Activated CD8-positive, alpha-beta memory T cell treated with anti-CD3 and anti-CD28 coated beads, Interleukin-2, amount 50 U/mL, for 48 hours (primary cell): ENCODE measurements around the gene COPS9.

Experiments
- DNase-seq: peaks from one replicate; pipeline ENCODE4 v3.0.0-alpha.2; 2020

The COPS9 gene

GRCh38 chr2:240136013-240136670 is at the start of gene COPS9:
TSS of gene COPS9 (minus strand) at chr2:240136305. CDS start at chr2:240136284, 21 bp downstream.
- peak; percentile 93 for DNase-seq

DNA sequence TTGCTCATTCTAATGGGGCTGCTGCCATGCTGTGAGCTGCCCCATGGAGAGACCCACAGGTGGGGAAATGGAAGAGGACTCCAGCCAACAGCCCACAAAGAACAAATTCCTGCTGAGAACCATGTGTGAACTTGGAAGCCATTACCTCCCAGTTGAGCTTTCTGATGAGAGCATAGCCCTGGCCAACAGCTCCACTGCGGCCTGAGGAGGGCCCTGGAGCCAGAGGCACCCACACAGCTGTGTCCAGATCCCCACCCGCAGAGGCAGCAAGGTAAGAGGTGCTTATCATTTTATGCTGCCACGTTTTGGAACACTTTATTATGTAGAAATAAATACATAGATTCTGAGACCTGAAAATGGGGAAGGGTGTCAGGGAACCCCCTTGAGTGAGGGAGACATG is 48.6 kb upstream of the COPS9 start:
- no peak for DNase-seq

DNA sequence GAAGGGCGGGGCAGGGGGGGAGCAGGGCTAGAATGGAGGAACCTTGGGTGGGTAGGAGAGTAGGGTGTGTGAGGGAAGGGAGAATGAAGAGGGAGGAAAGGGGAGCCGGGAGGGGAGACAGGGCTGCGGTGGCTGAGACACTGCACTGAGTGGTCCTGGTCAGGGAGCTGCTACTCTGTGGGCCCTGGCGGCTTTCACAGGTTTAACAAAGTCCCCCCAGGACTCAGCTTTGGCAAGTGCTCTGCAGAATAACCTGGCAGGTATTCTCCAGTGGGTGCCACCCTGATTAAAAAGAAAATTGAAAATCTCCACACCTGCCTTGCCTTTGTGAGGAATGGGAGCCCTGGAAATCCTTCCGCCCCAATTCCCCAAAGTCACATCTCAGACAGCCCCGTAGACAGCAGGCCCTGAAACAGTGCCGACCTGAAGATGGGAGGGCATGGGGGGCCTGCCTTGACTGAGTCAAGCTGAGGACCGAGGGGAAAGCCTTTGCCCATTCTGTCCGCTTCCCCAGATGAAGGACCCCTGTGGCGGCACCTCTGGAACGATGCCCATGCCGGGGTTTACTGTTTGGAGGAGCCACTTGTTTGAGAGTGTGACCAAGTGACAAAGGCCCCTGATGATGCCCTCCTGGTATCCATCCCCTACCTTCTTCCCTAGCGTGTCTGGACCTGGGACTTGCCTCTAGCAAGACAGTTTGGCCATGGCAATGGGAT is 47.9 kb upstream of the COPS9 start:
- DNase-seq: no peak

- DNase-seq: no peak
These were observed 47.1 kb upstream of the COPS9 start for GRCh38 chr2:240183006-240183874.

GRCh38 chr2:240182476-240182875 is 46.4 kb upstream of the COPS9 start:
- DNase-seq: no peak

GRCh38 chr2:240182001-240182400 is 45.9 kb upstream of the COPS9 start:
- DNase-seq: no peak

DNA sequence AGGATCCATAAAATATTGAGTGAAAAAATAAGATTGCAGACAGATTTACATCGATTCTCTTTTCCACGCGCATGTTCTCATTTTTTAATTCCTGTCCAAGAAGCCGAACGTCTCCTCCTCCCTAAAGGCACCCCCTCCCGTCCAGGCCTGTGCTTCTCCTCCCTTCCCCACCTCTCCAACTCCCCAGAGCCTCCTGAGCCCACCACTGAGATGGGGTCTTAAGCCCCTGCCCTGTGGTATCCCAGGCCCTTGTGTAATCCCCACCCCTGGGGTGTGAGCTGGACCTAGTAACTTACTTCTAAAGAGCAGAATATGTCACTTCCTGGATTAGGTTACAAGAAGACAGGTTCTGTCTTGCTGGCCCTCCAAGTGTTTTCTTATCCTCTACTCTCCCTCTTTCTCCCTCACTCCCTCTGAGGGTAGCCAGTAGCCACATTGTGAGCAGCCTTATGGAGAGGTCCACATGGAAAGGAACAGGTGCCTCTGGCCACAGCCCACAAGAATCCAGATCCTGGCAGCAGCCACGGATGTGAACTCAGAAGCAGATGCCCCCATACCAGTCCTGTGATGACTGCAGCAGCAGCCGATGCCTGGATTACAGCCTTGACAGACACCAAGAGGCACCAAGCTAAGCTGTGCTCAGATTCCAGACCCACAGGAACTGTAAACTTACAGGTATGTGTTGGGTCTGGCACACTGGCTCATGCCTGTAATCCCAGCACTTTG is 44.0 kb upstream of the COPS9 start:
- DNase-seq: no peak

DNA sequence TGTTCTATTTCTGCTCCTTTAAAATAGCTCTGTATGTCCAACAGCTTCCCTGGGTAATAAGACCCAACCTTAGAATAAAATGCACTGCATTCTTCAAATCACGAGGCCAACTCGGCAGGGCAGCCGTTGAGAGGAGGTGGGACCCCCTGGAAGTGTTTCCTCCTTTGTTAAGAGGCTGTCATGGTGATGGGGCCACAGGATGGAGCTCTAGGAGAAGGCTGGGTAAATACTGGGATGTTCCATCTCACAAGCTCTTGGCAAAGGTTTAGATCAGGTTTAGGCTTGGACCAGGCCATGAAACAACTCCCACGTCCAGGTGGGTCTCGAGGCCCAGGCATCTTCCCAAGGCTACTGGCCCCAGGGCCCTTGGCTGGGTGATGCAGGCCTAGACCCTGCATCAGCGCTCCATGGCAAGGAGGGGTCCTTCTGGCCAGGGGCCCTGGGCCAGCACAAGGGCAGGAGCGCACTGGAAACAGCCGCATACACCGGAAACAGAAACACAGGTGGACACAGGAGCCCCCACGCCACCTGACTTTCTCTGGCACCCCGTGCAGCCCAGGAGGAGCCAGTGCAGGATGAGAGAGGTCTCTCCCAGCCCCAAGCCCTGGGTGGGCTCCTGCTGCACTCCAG is 43.2 kb upstream of the COPS9 start:
- no peak for DNase-seq

GRCh38 chr2:240178564-240178963 is 42.5 kb upstream of the COPS9 start:
- no peak for DNase-seq

GRCh38 chr2:240174496-240174895 is 38.4 kb upstream of the COPS9 start:
- DNase-seq: no peak

DNA sequence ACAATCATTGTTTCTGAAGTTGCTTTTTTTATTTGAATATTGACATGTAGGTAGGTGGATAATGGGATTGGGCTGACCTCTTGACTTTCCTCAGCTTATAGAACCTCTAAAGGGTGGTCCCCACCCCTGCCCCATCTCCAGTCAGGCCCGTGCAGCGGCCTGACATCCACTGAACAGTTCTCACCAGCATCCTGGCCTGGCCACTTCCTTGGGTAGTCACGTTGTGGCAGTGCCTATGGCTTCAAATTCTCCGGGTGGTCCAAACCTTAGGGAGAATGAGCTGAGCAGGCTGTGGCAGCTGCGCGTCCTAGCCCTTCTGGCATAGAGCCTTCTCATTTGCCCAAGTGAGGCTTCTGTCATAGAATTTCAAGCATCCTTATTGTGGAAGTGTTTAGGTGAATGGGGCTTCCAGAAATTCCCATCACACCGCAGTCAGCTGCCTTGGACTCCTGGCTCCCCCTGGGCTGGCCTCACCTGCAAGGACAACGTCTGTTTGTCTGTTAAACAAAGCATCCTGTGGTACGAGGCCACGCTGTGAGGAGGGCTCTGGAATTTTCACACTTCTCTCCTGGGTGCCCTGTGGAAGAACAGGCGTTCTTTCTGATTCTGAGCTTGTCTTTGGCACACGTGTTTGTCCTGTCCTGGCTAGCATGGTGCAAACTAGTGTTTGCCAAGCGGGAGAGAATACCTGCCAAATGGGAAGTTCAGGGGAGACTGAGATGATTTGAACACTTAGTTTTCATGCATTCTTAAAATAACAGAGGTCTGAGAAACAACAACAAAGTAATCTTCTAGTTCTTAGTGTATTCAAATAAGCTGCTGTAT is 36.2 kb upstream of the COPS9 start:
- no peak for DNase-seq

- DNase-seq: no peak
These were observed 34.8 kb upstream of the COPS9 start for GRCh38 chr2:240170883-240171282.

DNA sequence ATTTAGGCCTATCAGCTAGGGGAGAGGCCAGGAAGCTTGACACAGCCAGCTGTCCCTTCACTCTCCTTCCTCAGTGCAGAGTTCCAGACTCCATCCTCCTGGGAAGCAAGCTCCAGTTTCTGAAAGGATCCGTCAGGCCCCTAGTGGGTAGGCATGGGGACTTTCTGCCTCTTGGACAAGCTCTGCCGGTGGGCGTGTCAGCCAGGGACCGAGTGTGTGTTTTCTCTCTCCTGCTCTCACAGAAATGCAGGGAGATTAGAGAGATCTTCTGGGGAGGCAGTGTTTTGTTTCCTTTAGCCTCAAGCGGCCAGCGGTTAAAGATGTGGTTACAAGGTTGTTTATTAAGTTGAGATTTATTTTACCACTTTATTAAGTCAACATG is 34.2 kb upstream of the COPS9 start:
- DNase-seq: no peak

DNA sequence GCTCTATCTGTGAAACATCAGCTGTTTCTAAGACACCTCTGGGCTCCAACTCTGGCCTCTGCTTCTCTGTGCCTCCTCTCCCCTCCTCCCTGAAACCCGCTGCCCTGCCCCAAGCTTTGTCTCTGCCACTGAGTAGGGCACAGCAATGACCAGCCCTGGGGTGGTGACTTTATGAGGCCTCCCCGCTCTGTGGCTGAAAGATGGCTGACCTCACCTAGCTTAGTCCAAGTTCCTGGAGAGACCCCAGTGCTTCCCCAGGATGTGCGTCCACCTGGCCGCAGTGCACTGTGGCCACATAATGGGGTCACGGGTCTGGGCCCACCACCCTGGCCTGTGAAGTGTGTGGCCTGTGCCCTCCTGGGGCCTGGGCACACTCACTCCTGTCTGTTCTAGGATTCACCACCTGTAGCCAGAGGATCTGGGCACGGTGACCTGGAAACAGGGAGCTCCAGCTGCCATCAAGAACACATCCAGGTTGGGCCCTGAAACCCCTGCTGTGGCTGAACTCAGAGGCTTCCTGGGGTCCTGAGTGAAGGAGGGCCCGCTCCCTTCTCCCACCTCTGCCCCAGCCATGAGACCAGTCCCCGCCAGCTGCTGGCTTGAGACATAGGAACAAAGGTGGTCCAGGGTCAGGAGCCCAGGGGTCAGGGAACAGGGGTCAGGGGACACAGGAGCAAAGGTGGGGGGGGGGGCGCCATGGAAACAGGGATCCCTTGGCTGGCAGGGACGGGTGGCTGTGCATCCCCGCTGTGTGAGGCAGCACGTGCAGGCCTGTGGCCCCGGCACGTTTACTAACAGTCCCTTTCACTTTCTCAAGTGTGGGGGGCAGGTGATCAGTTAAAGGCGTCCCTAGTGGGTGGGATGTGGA is 33.6 kb upstream of the COPS9 start:
- no peak for DNase-seq

- DNase-seq: no peak
These were observed 32.6 kb upstream of the COPS9 start for GRCh38 chr2:240168546-240169361.

GRCh38 chr2:240168041-240168440 is 31.9 kb upstream of the COPS9 start:
- no peak for DNase-seq

DNA sequence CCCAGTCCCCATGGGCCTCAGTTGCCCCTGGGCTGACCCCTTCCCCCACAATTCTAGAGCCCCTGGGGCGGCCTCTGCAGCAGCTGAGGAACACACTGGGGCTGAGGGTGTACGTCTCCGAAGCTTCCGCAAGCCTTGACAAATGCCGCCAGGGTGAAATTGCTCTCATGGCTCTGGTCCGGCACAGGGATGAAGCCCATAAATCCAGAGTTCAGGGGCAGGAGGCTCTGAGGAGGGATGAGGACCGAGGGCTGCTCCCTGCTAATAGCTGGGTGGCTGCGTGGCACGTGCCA is 31.4 kb upstream of the COPS9 start:
- no peak for DNase-seq

DNA sequence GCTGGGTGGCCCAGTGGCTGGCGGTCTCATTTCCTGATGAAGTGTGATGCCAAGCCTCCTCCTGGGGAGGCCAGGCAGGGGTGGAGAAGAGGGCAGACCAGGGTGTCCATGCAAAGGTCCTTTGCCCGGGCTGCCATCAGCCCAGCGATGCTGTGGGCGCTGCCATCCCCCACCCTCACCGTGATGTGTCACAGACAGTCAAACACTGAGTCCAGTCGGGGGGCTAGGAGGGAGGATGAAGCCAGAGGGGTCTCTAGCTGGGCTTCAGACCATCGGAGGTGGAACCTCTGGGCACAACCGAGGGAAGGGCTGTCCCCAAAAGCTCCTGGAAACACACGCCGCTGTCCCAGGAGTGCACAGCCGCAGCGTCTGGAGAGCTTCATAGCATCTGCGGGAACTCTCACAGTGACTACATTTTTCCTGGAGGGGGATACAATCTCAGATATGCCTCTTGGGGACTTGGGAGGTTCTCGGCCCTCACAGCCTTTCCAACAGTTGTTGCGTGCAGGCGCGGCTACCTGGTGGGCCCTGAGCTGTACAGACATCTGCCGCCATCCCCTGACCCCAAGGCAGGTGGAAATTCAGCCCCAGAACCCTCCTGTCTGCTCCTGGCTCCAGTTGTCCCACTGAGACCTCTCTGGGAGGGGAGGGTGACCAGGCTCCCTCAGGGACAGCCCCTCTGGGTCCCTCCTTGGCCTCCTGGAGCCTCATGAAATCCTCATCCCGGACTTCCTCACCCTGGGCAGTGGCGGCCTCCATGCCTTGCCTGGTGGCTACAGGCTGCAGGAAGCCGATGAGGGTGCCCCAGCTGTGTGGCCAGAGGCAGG is 30.9 kb upstream of the COPS9 start:
- no peak for DNase-seq

DNA sequence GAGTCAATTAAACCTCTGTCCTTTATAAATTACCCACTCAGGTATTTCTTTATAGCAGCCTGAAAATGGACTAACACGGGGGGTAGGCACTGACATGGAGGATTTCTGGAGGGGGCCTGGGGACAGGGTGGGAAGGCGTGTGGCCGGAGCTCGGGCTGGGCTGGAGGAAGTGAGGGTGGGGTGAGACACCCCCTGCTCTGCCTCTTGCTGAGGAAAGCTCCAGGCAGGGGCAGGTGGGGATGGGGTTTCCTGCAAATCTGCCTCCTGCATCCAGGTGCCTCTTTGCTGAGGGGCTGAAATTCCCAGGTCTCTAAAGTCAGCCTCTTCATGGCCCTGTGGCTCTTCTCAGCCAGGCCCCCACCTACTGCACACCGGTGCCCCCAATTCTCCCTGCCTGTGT is 30.1 kb upstream of the COPS9 start:
- DNase-seq: no peak
